Mesothelial cell of epicardium (in vitro differentiated cells): ENCODE data around the gene SSX4. TPM values are rescaled to one million over a fixed set of nuclear protein-coding genes. Genes with fewer than 3 reads are reported as not detected.
"Not testable (repeated sequence)": the region's sequence is repeated elsewhere in the genome, so short reads cannot be mapped to it uniquely, and the experiment has no call there.

Source experiments
- DNase-seq, 2 experiments: peaks; one replicate each; pipeline ENCODE4 v3.0.0; 2021; ENCODE audit warnings: low spot score in 2 of 2; ENCODE audit not compliant: unreplicated experiment in 2 of 2
- H3K27ac Mint-ChIP-seq: 2 replicates; pipeline ENCODE4 v1.8.0; 2021; ENCODE audit warnings: mixed read lengths
- H3K27me3 Mint-ChIP-seq: 2 replicates; pipeline ENCODE4 v1.8.0; 2021; ENCODE audit warnings: low read depth, mixed read lengths
- H3K36me3 Mint-ChIP-seq: 2 replicates; pipeline ENCODE4 v1.8.0; 2021; ENCODE audit warnings: mixed read lengths
- H3K4me1 Mint-ChIP-seq: 2 replicates; pipeline ENCODE4 v1.8.0; 2021; ENCODE audit warnings: mixed read lengths
- H3K4me3 Mint-ChIP-seq: 2 replicates; pipeline ENCODE4 v1.8.0; 2021; ENCODE audit warnings: mild to moderate bottlenecking, moderate library complexity, mixed read lengths
- H3K9me3 Mint-ChIP-seq: 2 replicates; pipeline ENCODE4 v1.8.0; 2021; ENCODE audit warnings: mixed read lengths
- CTCF ChIP-seq: fragments of 200-600 bp; sonication (generic); IDR thresholded peaks from one replicate; pipeline ENCODE4 v1.5.0; 2021; ENCODE audit warnings: antibody characterized with exemption; ENCODE audit not compliant: unreplicated experiment
- total RNA-seq: library from RNA; stranded (reverse); gene quantifications from 3 replicates; pipeline ENCODE4 v1.2.1, GENCODE V29; 2021

Gene SSX4
- not detected in 3 replicates for total RNA-seq

- H3K4me1 Mint-ChIP-seq, H3K4me3 Mint-ChIP-seq, H3K27me3 Mint-ChIP-seq, DNase-seq, H3K36me3 Mint-ChIP-seq, H3K9me3 Mint-ChIP-seq, H3K27ac Mint-ChIP-seq: not testable (repeated sequence)
These were observed at the start of gene SSX4 for GRCh38 chrX:48383239-48383638. SSX4 (plus strand) TSS chrX:48383539; CDS start chrX:48384054, 515 bp downstream.

- not testable (repeated sequence) for H3K4me1 Mint-ChIP-seq
These were observed 37.3 kb upstream of the SSX4 start for GRCh38 chrX:48346059-48346458.

GRCh38 chrX:48356315-48357094 lies 26.8 kb upstream of the SSX4 start, which contains the start of gene SSX3:
SSX3 (minus strand) TSS chrX:48356703; CDS start chrX:48355249, 1,454 bp downstream.
- not testable (repeated sequence) for DNase-seq, H3K36me3 Mint-ChIP-seq, H3K9me3 Mint-ChIP-seq, H3K4me1 Mint-ChIP-seq, H3K27me3 Mint-ChIP-seq, H3K27ac Mint-ChIP-seq, H3K4me3 Mint-ChIP-seq

More at GRCh38 chrX:48346059-48346458, 37.3 kb upstream of the SSX4 start:
- not testable (repeated sequence) for H3K27me3 Mint-ChIP-seq, DNase-seq, H3K27ac Mint-ChIP-seq, H3K4me3 Mint-ChIP-seq, H3K36me3 Mint-ChIP-seq
- peaks cover 15% of the 10 kb centered on the region for H3K9me3 Mint-ChIP-seq

GRCh38 chrX:48357681-48358080 lies 25.7 kb upstream of the SSX4 start:
- Mint-ChIP-seq H3K27ac (no peak overlapping the region), H3K36me3 (no peaks in the 10 kb centered on the region), H3K9me3 (peaks cover 8% of the 10 kb centered on the region), H3K27me3 (no peaks in the 10 kb centered on the region), H3K4me3 (no peak overlapping the region), H3K4me1 (no peaks in the 10 kb centered on the region)
- TF ChIP-seq CTCF: no peak
- DNase-seq: no peak

- not testable (repeated sequence) for H3K4me1 Mint-ChIP-seq, H3K27ac Mint-ChIP-seq, DNase-seq, H3K27me3 Mint-ChIP-seq, H3K36me3 Mint-ChIP-seq, H3K4me3 Mint-ChIP-seq
- peaks cover 11% of the 10 kb centered on the region for H3K9me3 Mint-ChIP-seq
These were observed 24.1 kb upstream of the SSX4 start for GRCh38 chrX:48359281-48359680.

- not testable (repeated sequence) for H3K4me1 Mint-ChIP-seq, H3K36me3 Mint-ChIP-seq, H3K9me3 Mint-ChIP-seq, H3K4me3 Mint-ChIP-seq, H3K27ac Mint-ChIP-seq, DNase-seq, H3K27me3 Mint-ChIP-seq
These were observed 15.5 kb upstream of the SSX4 start for GRCh38 chrX:48367717-48368408.

GRCh38 chrX:48370408-48370807 lies 12.9 kb upstream of the SSX4 start:
- H3K27me3 Mint-ChIP-seq, H3K9me3 Mint-ChIP-seq, H3K27ac Mint-ChIP-seq, DNase-seq, H3K36me3 Mint-ChIP-seq, H3K4me3 Mint-ChIP-seq, H3K4me1 Mint-ChIP-seq: not testable (repeated sequence)

GRCh38 chrX:48396931-48397330 lies 13.6 kb downstream of the SSX4 start:
- not testable (repeated sequence) for H3K27ac Mint-ChIP-seq, H3K4me3 Mint-ChIP-seq, H3K9me3 Mint-ChIP-seq, H3K4me1 Mint-ChIP-seq, DNase-seq, H3K27me3 Mint-ChIP-seq, H3K36me3 Mint-ChIP-seq

GRCh38 chrX:48397825-48398224 lies 14.5 kb downstream of the SSX4 start:
- not testable (repeated sequence) for H3K27ac Mint-ChIP-seq, DNase-seq, H3K9me3 Mint-ChIP-seq, H3K27me3 Mint-ChIP-seq, H3K36me3 Mint-ChIP-seq, H3K4me1 Mint-ChIP-seq, H3K4me3 Mint-ChIP-seq

GRCh38 chrX:48411860-48412259 lies 28.5 kb downstream of the SSX4 start, which contains the start of gene SSX4B:
SSX4B (minus strand) TSS chrX:48411960; CDS start chrX:48411372, 588 bp downstream.
- not testable (repeated sequence) for H3K27ac Mint-ChIP-seq, H3K4me3 Mint-ChIP-seq, H3K27me3 Mint-ChIP-seq, H3K36me3 Mint-ChIP-seq, H3K9me3 Mint-ChIP-seq, DNase-seq, H3K4me1 Mint-ChIP-seq

- not testable (repeated sequence) for DNase-seq, H3K9me3 Mint-ChIP-seq, H3K27ac Mint-ChIP-seq, H3K4me3 Mint-ChIP-seq, H3K27me3 Mint-ChIP-seq, H3K36me3 Mint-ChIP-seq, H3K4me1 Mint-ChIP-seq
These were observed 43.8 kb downstream of the SSX4 start for GRCh38 chrX:48427027-48427716.

- not testable (repeated sequence) for H3K27me3 Mint-ChIP-seq, DNase-seq
- peaks cover 14% of the 10 kb centered on the region for H3K9me3 Mint-ChIP-seq
These were observed 46.3 kb downstream of the SSX4 start for GRCh38 chrX:48429606-48430005.

GRCh38 chrX:48430166-48430565 lies 46.8 kb downstream of the SSX4 start:
- H3K4me3 Mint-ChIP-seq, H3K27me3 Mint-ChIP-seq, H3K36me3 Mint-ChIP-seq, H3K4me1 Mint-ChIP-seq, DNase-seq, H3K27ac Mint-ChIP-seq: not testable (repeated sequence)
- peaks cover 18% of the 10 kb centered on the region for H3K9me3 Mint-ChIP-seq

More at GRCh38 chrX:48429606-48430005, 46.3 kb downstream of the SSX4 start:
- not testable (repeated sequence) for H3K4me3 Mint-ChIP-seq, H3K27ac Mint-ChIP-seq, H3K4me1 Mint-ChIP-seq, H3K36me3 Mint-ChIP-seq
